GM12873 (cell line): Measurements from ENCODE around the gene LSM14A.

Source experiments
- CTCF ChIP-seq: IDR thresholded peaks from 2 replicates; pipeline ENCODE4 v1.5.1; 2012; ENCODE audit warnings: low read depth, mild to moderate bottlenecking, moderate library complexity, low read length, control low read depth; ENCODE audit not compliant: insufficient read depth; ENCODE audit errors: missing control alignments

The LSM14A gene

GRCh38 chr19:34222386-34222785, 50.1 kb downstream of the LSM14A start:
- TF ChIP-seq CTCF: no peak

- TF ChIP-seq CTCF: no peak
These were observed 52.8 kb downstream of the LSM14A start for GRCh38 chr19:34224996-34225658.

GRCh38 chr19:34225659-34226015, 53.3 kb downstream of the LSM14A start:
- no peak for TF ChIP-seq CTCF

GRCh38 chr19:34226036-34226435, 53.7 kb downstream of the LSM14A start:
- TF ChIP-seq CTCF: no peak

- no peak for TF ChIP-seq CTCF
These were observed 56.0 kb downstream of the LSM14A start for GRCh38 chr19:34228347-34228746.

GRCh38 chr19:34228762-34229161, 56.5 kb downstream of the LSM14A start:
- no peak for TF ChIP-seq CTCF

GRCh38 chr19:34229721-34230120, 57.4 kb downstream of the LSM14A start:
- TF ChIP-seq CTCF: no peak
